ENCODE measurements around the gene MCC.

The MCC gene

GRCh38 chr5:113167985-113168384 is 320.3 kb downstream of the MCC start:
- H3K9me3 Mint-ChIP-seq: no peaks in the 10 kb centered on the region
- H3K27me3 Mint-ChIP-seq: peaks cover 1 to 28% of the 10 kb centered on the region in 2 donors
- H3K4me1 Mint-ChIP-seq (ENCODE audit: low read depth in 2 of 2): peaks cover under 1 to 4% of the 10 kb centered on the region in 2 donors
- DNase-seq (no peak), ATAC-seq (replicated peaks) (no peak)
- H3K36me3 Mint-ChIP-seq (ENCODE audit: insufficient read depth): no peaks in the 10 kb centered on the region
- H3K27ac Mint-ChIP-seq: no peak overlapping the region
- no peak overlapping the region for H3K4me3 Mint-ChIP-seq

- Mint-ChIP-seq H3K4me3 (no peak overlapping the region), H3K36me3 (ENCODE audit: insufficient read depth) (no peaks in the 10 kb centered on the region), H3K27me3 (peaks cover 7 to 29% of the 10 kb centered on the region in 2 donors), H3K4me1 (ENCODE audit: low read depth in 2 of 2) (peaks cover 3 to 4% of the 10 kb centered on the region in 2 donors), H3K9me3 (no peaks in the 10 kb centered on the region), H3K27ac (no peak overlapping the region)
- ATAC-seq (replicated peaks): no peak
- no peak for DNase-seq
Observed at GRCh38 chr5:113166852-113167366, 321.3 kb downstream of the MCC start.

- H3K27me3 Mint-ChIP-seq: peaks cover 7 to 29% of the 10 kb centered on the region in 2 donors
- no peak overlapping the region for H3K27ac Mint-ChIP-seq
- no peaks in the 10 kb centered on the region for H3K36me3 Mint-ChIP-seq (ENCODE audit: insufficient read depth)
- peaks cover 3 to 4% of the 10 kb centered on the region in 2 donors for H3K4me1 Mint-ChIP-seq (ENCODE audit: low read depth in 2 of 2)
- H3K4me3 Mint-ChIP-seq: no peak overlapping the region
- DNase-seq (no peak), ATAC-seq (replicated peaks) (no peak)
- no peaks in the 10 kb centered on the region for H3K9me3 Mint-ChIP-seq
Observed at GRCh38 chr5:113166261-113166660, 322.0 kb downstream of the MCC start.

- Mint-ChIP-seq H3K4me3 (no peak overlapping the region), H3K4me1 (ENCODE audit: low read depth in 2 of 2) (peaks cover 0 to 3% of the 10 kb centered on the region in 2 donors), H3K27ac (no peak overlapping the region), H3K36me3 (ENCODE audit: insufficient read depth) (no peaks in the 10 kb centered on the region), H3K9me3 (no peaks in the 10 kb centered on the region), H3K27me3 (peaks cover 7 to 17% of the 10 kb centered on the region in 2 donors)
- DNase-seq: no peak
- ATAC-seq (replicated peaks): no peak
Observed at GRCh38 chr5:113164021-113164420, 324.2 kb downstream of the MCC start.

GRCh38 chr5:113163328-113163727 is 324.9 kb downstream of the MCC start:
- DNase-seq: no peak

GRCh38 chr5:113162770-113163169 is 325.5 kb downstream of the MCC start:
- peaks cover 0 to 3% of the 10 kb centered on the region in 2 donors for H3K4me1 Mint-ChIP-seq (ENCODE audit: low read depth in 2 of 2)
- no peaks in the 10 kb centered on the region for H3K36me3 Mint-ChIP-seq (ENCODE audit: insufficient read depth)
- no peaks in the 10 kb centered on the region for H3K9me3 Mint-ChIP-seq
- peaks cover 7 to 13% of the 10 kb centered on the region in 2 donors for H3K27me3 Mint-ChIP-seq
- no peak for ATAC-seq (replicated peaks)
- H3K4me3 Mint-ChIP-seq: no peak overlapping the region
- H3K27ac Mint-ChIP-seq: no peak overlapping the region
- DNase-seq: no peak

More at GRCh38 chr5:113163328-113163727, 324.9 kb downstream of the MCC start:
- Mint-ChIP-seq H3K9me3 (no peaks in the 10 kb centered on the region), H3K4me1 (ENCODE audit: low read depth in 2 of 2) (peaks cover 0 to 3% of the 10 kb centered on the region in 2 donors), H3K27me3 (peaks cover 7 to 13% of the 10 kb centered on the region in 2 donors), H3K36me3 (ENCODE audit: insufficient read depth) (no peaks in the 10 kb centered on the region), H3K4me3 (no peak overlapping the region), H3K27ac (no peak overlapping the region)
- no peak for ATAC-seq (replicated peaks)

- H3K36me3 Mint-ChIP-seq (ENCODE audit: insufficient read depth): no peaks in the 10 kb centered on the region
Observed at GRCh38 chr5:113162208-113162607, 326.0 kb downstream of the MCC start.

GRCh38 chr5:113161806-113162205 is 326.4 kb downstream of the MCC start:
- Mint-ChIP-seq H3K4me3 (no peak overlapping the region), H3K36me3 (ENCODE audit: insufficient read depth) (no peaks in the 10 kb centered on the region), H3K9me3 (no peaks in the 10 kb centered on the region), H3K4me1 (ENCODE audit: low read depth in 2 of 2) (peaks cover 0 to 3% of the 10 kb centered on the region in 2 donors), H3K27me3 (peaks cover 7 to 8% of the 10 kb centered on the region in 2 donors), H3K27ac (no peak overlapping the region)
- no peak for DNase-seq
- ATAC-seq (replicated peaks): no peak

More at GRCh38 chr5:113162208-113162607, 326.0 kb downstream of the MCC start:
- DNase-seq (no peak), ATAC-seq (replicated peaks) (no peak)
- H3K4me3 Mint-ChIP-seq: no peak overlapping the region
- peaks cover 7 to 12% of the 10 kb centered on the region in 2 donors for H3K27me3 Mint-ChIP-seq
- H3K9me3 Mint-ChIP-seq: no peaks in the 10 kb centered on the region
- no peak overlapping the region for H3K27ac Mint-ChIP-seq
- H3K4me1 Mint-ChIP-seq (ENCODE audit: low read depth in 2 of 2): peaks cover 0 to 3% of the 10 kb centered on the region in 2 donors

- H3K36me3 Mint-ChIP-seq (ENCODE audit: insufficient read depth): no peaks in the 10 kb centered on the region
- peaks cover 5% of the 10 kb centered on the region in 2 donors for H3K27me3 Mint-ChIP-seq
- H3K4me3 Mint-ChIP-seq: no peak overlapping the region
Observed at GRCh38 chr5:113157886-113158285, 330.4 kb downstream of the MCC start.

GRCh38 chr5:113156271-113156877 is 331.9 kb downstream of the MCC start:
- no peak overlapping the region for H3K4me3 Mint-ChIP-seq

More at GRCh38 chr5:113157886-113158285, 330.4 kb downstream of the MCC start:
- H3K4me1 Mint-ChIP-seq (ENCODE audit: low read depth in 2 of 2): peaks cover 0 to 2% of the 10 kb centered on the region in 2 donors
- no peak for DNase-seq
- ATAC-seq (replicated peaks): no peak
- no peak overlapping the region for H3K27ac Mint-ChIP-seq
- H3K9me3 Mint-ChIP-seq: no peaks in the 10 kb centered on the region

GRCh38 chr5:113153512-113154097 is 334.6 kb downstream of the MCC start:
- ATAC-seq (replicated peaks) (no peak), DNase-seq (no peak)
- no peaks in the 10 kb centered on the region for H3K9me3 Mint-ChIP-seq
- H3K4me1 Mint-ChIP-seq (ENCODE audit: low read depth in 2 of 2): no peaks in the 10 kb centered on the region
- no peak overlapping the region for H3K27ac Mint-ChIP-seq
- no peaks in the 10 kb centered on the region for H3K36me3 Mint-ChIP-seq (ENCODE audit: insufficient read depth)
- H3K4me3 Mint-ChIP-seq: no peak overlapping the region
- no peaks in the 10 kb centered on the region for H3K27me3 Mint-ChIP-seq

More at GRCh38 chr5:113156271-113156877, 331.9 kb downstream of the MCC start:
- ATAC-seq (replicated peaks) (no peak), DNase-seq (no peak)
- Mint-ChIP-seq H3K27ac (no peak overlapping the region), H3K27me3 (no peaks in the 10 kb centered on the region), H3K9me3 (no peaks in the 10 kb centered on the region), H3K4me1 (ENCODE audit: low read depth in 2 of 2) (no peaks in the 10 kb centered on the region), H3K36me3 (ENCODE audit: insufficient read depth) (no peaks in the 10 kb centered on the region)

GRCh38 chr5:113152380-113152740 is 335.9 kb downstream of the MCC start:
- H3K9me3 Mint-ChIP-seq: no peaks in the 10 kb centered on the region
- no peaks in the 10 kb centered on the region for H3K4me1 Mint-ChIP-seq (ENCODE audit: low read depth in 2 of 2)
- ATAC-seq (replicated peaks) (no peak), DNase-seq (no peak)
- H3K27ac Mint-ChIP-seq: no peak overlapping the region
- H3K36me3 Mint-ChIP-seq (ENCODE audit: insufficient read depth): no peaks in the 10 kb centered on the region
- H3K27me3 Mint-ChIP-seq: no peaks in the 10 kb centered on the region
- no peak overlapping the region for H3K4me3 Mint-ChIP-seq

GRCh38 chr5:113151641-113152379 is 336.4 kb downstream of the MCC start:
- no peaks in the 10 kb centered on the region for H3K27me3 Mint-ChIP-seq
- H3K4me3 Mint-ChIP-seq: no peak overlapping the region
- no peak overlapping the region for H3K27ac Mint-ChIP-seq
- no peak for ATAC-seq (replicated peaks)
- no peak for DNase-seq
- no peaks in the 10 kb centered on the region for H3K4me1 Mint-ChIP-seq (ENCODE audit: low read depth in 2 of 2)
- no peaks in the 10 kb centered on the region for H3K9me3 Mint-ChIP-seq
- no peaks in the 10 kb centered on the region for H3K36me3 Mint-ChIP-seq (ENCODE audit: insufficient read depth)
